ENCODE measurements around the gene EBF3. TPM values are rescaled to one million over a fixed set of nuclear protein-coding genes. Genes with fewer than 3 reads are reported as not detected.

EBF3 gene
- total and polyA plus RNA-seq, 3 experiments from 2014 or later = not detected

- Mint-ChIP-seq H3K36me3 (peaks cover 0 to 2% (median 0%) of the 10 kb centered on the region in 3 donors), H3K4me1 (peaks cover 15 to 45% (median 25%) of the 10 kb centered on the region in 3 donors), H3K27me3 (peaks cover 59 to 63% of the 10 kb centered on the region in 2 donors), H3K9me3 (peaks cover 0 to 16% (median 6%) of the 10 kb centered on the region in 5 donors), H3K4me3 (peak overlapping the region in 5 of 7 donors; percentile 9 to 73 (median 23)), H3K27ac (peak overlapping the region in 1 of 8 donors; percentile 62)
- no peak overlapping the region for H3K27ac ChIP-seq (ENCODE audit: low read depth, low read length)
- H3K27me3 ChIP-seq (ENCODE audit: insufficient read depth, low read length, poor library complexity, severe bottlenecking) = peaks cover 53% of the 10 kb centered on the region
- POLR2A ChIA-PET = no interaction called here
- no peaks in the 10 kb centered on the region for H3K36me3 ChIP-seq (ENCODE audit: insufficient read depth, low read length)
- H3K9me3 ChIP-seq (ENCODE audit: low read length) = no peaks in the 10 kb centered on the region
- H3K4me1 ChIP-seq (ENCODE audit: insufficient read depth, low read length) = peaks cover 12% of the 10 kb centered on the region
- no peak overlapping the region for H3K4me3 ChIP-seq (ENCODE audit: low read length)
- DNase-seq = no peak
- CTCF ChIA-PET = no interaction called here
These were observed 1.3 kb upstream of the EBF3 start for GRCh38 chr10:129965425-129965808.

DNA sequence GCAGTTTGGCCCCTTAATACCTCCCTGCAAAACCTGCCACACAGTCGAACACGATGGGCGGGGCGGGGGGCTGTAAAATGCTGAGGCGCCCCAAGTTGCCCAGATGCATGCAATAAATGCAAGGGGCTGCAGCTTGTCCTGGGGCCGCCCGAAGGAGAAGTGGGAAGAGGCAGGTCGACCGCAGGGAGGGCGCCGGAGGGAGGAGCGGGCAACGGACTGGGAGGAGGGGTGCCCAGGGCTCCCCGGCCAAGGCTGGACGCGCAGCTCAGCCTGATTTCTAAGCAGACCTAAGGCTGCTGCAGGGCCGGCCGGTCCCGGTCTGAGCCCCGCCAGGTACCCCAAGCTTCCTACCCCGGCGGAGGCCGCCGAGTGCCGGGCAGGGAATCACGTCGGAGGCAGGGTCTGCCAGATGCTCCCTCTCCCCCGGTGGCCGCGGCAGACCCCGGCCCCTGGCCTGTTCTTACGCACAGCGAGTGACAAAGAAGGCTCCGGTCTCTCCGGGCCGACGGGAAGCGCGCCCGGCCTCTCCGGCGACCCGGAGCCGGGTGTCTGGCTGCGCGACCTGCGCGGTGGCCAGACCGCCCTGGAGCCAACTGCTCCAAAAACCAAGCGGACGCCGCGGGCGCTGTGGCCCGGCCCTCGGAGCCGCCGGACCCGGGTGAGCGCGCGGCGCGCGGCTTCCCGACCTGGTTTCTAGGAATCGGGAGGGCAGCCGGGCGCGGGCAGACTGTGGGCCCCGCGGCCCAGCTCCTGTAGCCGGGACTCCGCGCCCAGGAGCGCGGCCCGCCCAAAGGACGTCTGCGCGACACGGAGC, 744 bp upstream of the EBF3 start:
- Mint-ChIP-seq H3K36me3 (peaks cover 0 to 2% (median 0%) of the 10 kb centered on the region in 3 donors), H3K27me3 (peaks cover 59 to 60% of the 10 kb centered on the region in 2 donors), H3K27ac (no peak overlapping the region), H3K4me1 (peaks cover 15 to 43% (median 26%) of the 10 kb centered on the region in 3 donors), H3K4me3 (peak overlapping the region in 6 of 7 donors; percentile 44 to 77 (median 52)), H3K9me3 (peaks cover 0 to 14% (median 6%) of the 10 kb centered on the region in 5 donors)
- ChIA-PET POLR2A (no interaction called here), CTCF (no interaction called here)
- no peak overlapping the region for H3K27ac ChIP-seq (ENCODE audit: low read depth, low read length)
- no peaks in the 10 kb centered on the region for H3K36me3 ChIP-seq (ENCODE audit: insufficient read depth, low read length)
- no peak overlapping the region for H3K4me3 ChIP-seq (ENCODE audit: low read length)
- H3K27me3 ChIP-seq (ENCODE audit: insufficient read depth, low read length, poor library complexity, severe bottlenecking) = peaks cover 55% of the 10 kb centered on the region
- peaks cover 12% of the 10 kb centered on the region for H3K4me1 ChIP-seq (ENCODE audit: insufficient read depth, low read length)
- no peaks in the 10 kb centered on the region for H3K9me3 ChIP-seq (ENCODE audit: low read length)
- DNase-seq = no peak

GRCh38 chr10:129962872-129963640, 1.0 kb downstream of the EBF3 start:
- no peak for DNase-seq
- peaks cover 55 to 60% of the 10 kb centered on the region in 2 donors for H3K27me3 Mint-ChIP-seq
- POLR2A ChIA-PET = no interaction called here
- H3K4me3 ChIP-seq (ENCODE audit: low read length) = peak overlapping the region; percentile 5
- H3K4me1 Mint-ChIP-seq = peaks cover 20 to 48% (median 32%) of the 10 kb centered on the region in 3 donors
- peaks cover 0 to 18% (median 6%) of the 10 kb centered on the region in 5 donors for H3K9me3 Mint-ChIP-seq
- no peaks in the 10 kb centered on the region for H3K36me3 ChIP-seq (ENCODE audit: insufficient read depth, low read length)
- H3K27ac Mint-ChIP-seq = peak overlapping the region in 2 of 8 donors; percentile 35 to 53
- peaks cover 57% of the 10 kb centered on the region for H3K27me3 ChIP-seq (ENCODE audit: insufficient read depth, low read length, poor library complexity, severe bottlenecking)
- H3K4me1 ChIP-seq (ENCODE audit: insufficient read depth, low read length) = peaks cover 17% of the 10 kb centered on the region
- H3K36me3 Mint-ChIP-seq = peaks cover 0 to 5% (median 2%) of the 10 kb centered on the region in 3 donors
- CTCF ChIA-PET = no interaction called here
- H3K9me3 ChIP-seq (ENCODE audit: low read length) = no peaks in the 10 kb centered on the region
- peak overlapping the region; percentile 67 to 85 (median 77) for H3K4me3 Mint-ChIP-seq
- H3K27ac ChIP-seq (ENCODE audit: low read depth, low read length) = no peak overlapping the region

GRCh38 chr10:129962031-129962871, 1.8 kb downstream of the EBF3 start:
- Mint-ChIP-seq H3K4me1 (peaks cover 21 to 48% (median 33%) of the 10 kb centered on the region in 3 donors), H3K27me3 (peaks cover 63 to 68% of the 10 kb centered on the region in 2 donors), H3K4me3 (peak overlapping the region; percentile 38 to 84 (median 72)), H3K36me3 (peaks cover 0 to 6% (median 2%) of the 10 kb centered on the region in 3 donors), H3K27ac (peak overlapping the region in 2 of 8 donors; percentile 35 to 53), H3K9me3 (peaks cover 0 to 19% (median 7%) of the 10 kb centered on the region in 5 donors)
- H3K4me1 ChIP-seq (ENCODE audit: insufficient read depth, low read length) = peaks cover 17% of the 10 kb centered on the region
- H3K27ac ChIP-seq (ENCODE audit: low read depth, low read length) = no peak overlapping the region
- no peak for DNase-seq
- ChIA-PET CTCF (no interaction called here), POLR2A (no interaction called here)
- peaks cover 57% of the 10 kb centered on the region for H3K27me3 ChIP-seq (ENCODE audit: insufficient read depth, low read length, poor library complexity, severe bottlenecking)
- H3K4me3 ChIP-seq (ENCODE audit: low read length) = no peak overlapping the region
- no peaks in the 10 kb centered on the region for H3K9me3 ChIP-seq (ENCODE audit: low read length)
- H3K36me3 ChIP-seq (ENCODE audit: insufficient read depth, low read length) = no peaks in the 10 kb centered on the region

DNA sequence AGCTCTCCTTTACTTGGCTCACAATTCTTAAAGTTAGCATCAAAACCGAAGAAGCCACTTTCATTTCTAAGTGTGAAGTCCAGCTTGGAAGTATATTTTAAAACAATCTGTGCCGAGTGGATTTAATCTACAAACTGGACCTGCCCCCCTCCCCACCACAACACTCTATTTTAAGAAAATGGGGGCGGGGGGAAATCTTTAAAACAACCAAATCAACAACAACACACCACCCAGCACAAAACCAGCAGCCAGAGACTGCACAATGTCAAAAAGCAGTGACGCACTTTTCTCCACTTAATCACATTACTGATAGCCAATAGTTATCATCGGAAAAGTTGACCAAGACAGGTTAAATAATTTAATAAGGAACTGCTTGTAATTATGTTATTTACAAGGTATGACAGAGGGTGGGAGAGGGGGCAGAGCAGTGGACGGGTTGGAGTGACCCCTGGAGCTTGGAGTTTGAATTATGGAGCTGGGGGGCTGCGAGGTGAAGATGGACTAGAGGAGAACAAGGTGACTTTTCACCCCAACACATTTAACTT, 2.8 kb downstream of the EBF3 start:
- Histone ChIP-seq H3K36me3 (ENCODE audit: insufficient read depth, low read length) (no peaks in the 10 kb centered on the region), H3K4me1 (ENCODE audit: insufficient read depth, low read length) (peaks cover 17% of the 10 kb centered on the region), H3K27ac (ENCODE audit: low read depth, low read length) (no peak overlapping the region), H3K4me3 (ENCODE audit: low read length) (no peak overlapping the region), H3K27me3 (ENCODE audit: insufficient read depth, low read length, poor library complexity, severe bottlenecking) (peaks cover 60% of the 10 kb centered on the region), H3K9me3 (ENCODE audit: low read length) (no peaks in the 10 kb centered on the region)
- Mint-ChIP-seq H3K27me3 (peaks cover 65 to 74% of the 10 kb centered on the region in 2 donors), H3K4me1 (peaks cover 21 to 48% (median 33%) of the 10 kb centered on the region in 3 donors), H3K36me3 (peaks cover 0 to 6% (median 2%) of the 10 kb centered on the region in 3 donors), H3K4me3 (peak overlapping the region in 5 of 7 donors; percentile 19 to 63 (median 44)), H3K27ac (peak overlapping the region in 2 of 8 donors; percentile 22 to 38), H3K9me3 (peaks cover 0 to 19% (median 10%) of the 10 kb centered on the region in 5 donors)
- ChIA-PET CTCF (no interaction called here), POLR2A (no interaction called here)
- no peak for DNase-seq

DNA sequence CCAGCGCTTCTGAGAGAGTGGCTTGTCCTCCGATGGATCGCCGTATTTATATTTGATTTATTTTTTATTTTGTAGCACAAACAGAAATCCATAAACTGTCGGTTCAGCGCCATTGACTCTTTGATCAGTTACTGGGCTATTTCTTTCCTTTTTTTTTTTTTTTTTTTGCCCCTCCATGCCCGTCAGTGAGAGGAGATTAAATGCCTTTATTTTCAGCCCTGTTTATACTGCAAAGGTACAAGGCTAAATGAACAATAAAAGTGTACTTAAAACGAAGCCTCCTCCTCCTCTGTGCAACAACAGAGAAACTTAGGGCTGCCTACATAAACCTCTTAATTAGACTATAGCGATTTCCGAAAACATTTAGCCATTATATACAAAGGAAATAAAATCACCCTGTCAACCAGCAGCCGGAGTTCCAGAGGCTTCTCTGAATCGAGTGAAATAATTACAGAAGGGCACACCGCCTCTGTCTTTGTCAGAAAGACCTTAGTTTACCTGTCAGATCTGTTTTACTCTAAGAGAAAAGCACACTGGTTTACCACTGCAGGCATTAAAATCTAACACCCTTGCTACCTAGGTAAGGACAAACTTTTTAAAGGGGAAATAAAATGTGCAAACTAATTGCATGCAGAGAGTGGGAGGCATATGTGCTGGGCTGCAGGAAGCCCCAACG, 3.5 kb downstream of the EBF3 start:
- Histone ChIP-seq H3K4me1 (ENCODE audit: insufficient read depth, low read length) (peaks cover 17% of the 10 kb centered on the region), H3K9me3 (ENCODE audit: low read length) (no peaks in the 10 kb centered on the region), H3K36me3 (ENCODE audit: insufficient read depth, low read length) (no peaks in the 10 kb centered on the region), H3K27ac (ENCODE audit: low read depth, low read length) (no peak overlapping the region), H3K4me3 (ENCODE audit: low read length) (no peak overlapping the region), H3K27me3 (ENCODE audit: insufficient read depth, low read length, poor library complexity, severe bottlenecking) (peaks cover 58% of the 10 kb centered on the region)
- Mint-ChIP-seq H3K4me1 (peaks cover 21 to 44% (median 33%) of the 10 kb centered on the region in 3 donors), H3K27ac (peak overlapping the region in 1 of 8 donors; percentile 38), H3K9me3 (peaks cover 0 to 19% (median 10%) of the 10 kb centered on the region in 5 donors), H3K36me3 (peaks cover 0 to 6% (median 2%) of the 10 kb centered on the region in 3 donors), H3K4me3 (peak overlapping the region in 5 of 7 donors; percentile 34 to 63 (median 54)), H3K27me3 (peaks cover 65 to 74% of the 10 kb centered on the region in 2 donors)
- POLR2A ChIA-PET = no interaction called here
- DNase-seq = no peak
- CTCF ChIA-PET = no interaction called here
